ENCODE data around the gene BMP6. TPM values are rescaled to one million over a fixed set of nuclear protein-coding genes. Genes with fewer than 3 reads are reported as not detected.
A peak's percentile ranks its signal among the peaks of the same experiment; 100 is the strongest.

Gene BMP6
- total RNA-seq, 1 donor from 2014 or later = 0.41 TPM

DNA sequence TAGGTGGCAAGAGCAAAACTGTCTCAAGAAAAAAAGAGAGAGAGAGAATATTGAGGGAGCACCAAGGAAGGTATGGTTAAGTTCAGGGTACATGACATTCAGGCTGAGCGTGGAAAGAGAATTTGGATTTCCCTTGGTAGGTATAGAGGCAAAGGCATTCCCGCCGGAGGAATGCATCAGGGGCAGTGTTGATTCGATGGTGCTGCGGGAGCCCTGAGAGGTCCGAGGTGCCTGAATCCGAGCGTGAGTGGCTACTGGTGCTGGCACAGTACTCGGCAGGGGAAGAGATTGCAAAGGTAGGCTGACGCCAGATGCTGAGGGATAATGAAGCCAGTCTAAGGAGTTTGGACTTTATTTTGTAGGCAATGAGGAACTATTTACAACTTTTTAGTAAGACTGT is 20.0 kb downstream of the BMP6 start:
- Histone ChIP-seq H3K9ac (no peak overlapping the region), H3K79me2 (ENCODE audit: low read depth) (no peaks in the 10 kb centered on the region), H3K4me1 (no peaks in the 10 kb centered on the region), H3K36me3 (no peaks in the 10 kb centered on the region), H3K4me2 (no peak overlapping the region), H3K27ac (no peak overlapping the region), H3F3A (ENCODE audit: low read depth) (no peaks in the 10 kb centered on the region), H2AFZ (replicated peaks) (no peak overlapping the region), H3K4me3 (no peak overlapping the region), H4K20me1 (ENCODE audit: low read depth) (no peaks in the 10 kb centered on the region), H3K9me3 (ENCODE audit: low read depth) (no peaks in the 10 kb centered on the region), H3K27me3 (no peaks in the 10 kb centered on the region)
- no peak for TF ChIP-seq EZH2 (IDR thresholded peaks at IDR 0.05)
- TF ChIP-seq EZH2phosphoT487 (IDR thresholded peaks at IDR 0.05) = no peak
- TF ChIP-seq, protein P1, sequence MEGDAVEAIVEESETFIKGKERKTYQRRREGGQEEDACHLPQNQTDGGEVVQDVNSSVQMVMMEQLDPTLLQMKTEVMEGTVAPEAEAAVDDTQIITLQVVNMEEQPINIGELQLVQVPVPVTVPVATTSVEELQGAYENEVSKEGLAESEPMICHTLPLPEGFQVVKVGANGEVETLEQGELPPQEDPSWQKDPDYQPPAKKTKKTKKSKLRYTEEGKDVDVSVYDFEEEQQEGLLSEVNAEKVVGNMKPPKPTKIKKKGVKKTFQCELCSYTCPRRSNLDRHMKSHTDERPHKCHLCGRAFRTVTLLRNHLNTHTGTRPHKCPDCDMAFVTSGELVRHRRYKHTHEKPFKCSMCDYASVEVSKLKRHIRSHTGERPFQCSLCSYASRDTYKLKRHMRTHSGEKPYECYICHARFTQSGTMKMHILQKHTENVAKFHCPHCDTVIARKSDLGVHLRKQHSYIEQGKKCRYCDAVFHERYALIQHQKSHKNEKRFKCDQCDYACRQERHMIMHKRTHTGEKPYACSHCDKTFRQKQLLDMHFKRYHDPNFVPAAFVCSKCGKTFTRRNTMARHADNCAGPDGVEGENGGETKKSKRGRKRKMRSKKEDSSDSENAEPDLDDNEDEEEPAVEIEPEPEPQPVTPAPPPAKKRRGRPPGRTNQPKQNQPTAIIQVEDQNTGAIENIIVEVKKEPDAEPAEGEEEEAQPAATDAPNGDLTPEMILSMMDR (IDR thresholded peaks at IDR 0.05) = no peak
- Mint-ChIP-seq H3K27ac (peak overlapping the region; percentile 24), H3K36me3 (no peaks in the 10 kb centered on the region), H3K27me3 (ENCODE audit: insufficient read depth, low read depth) (peaks cover 2% of the 10 kb centered on the region), H3K4me1 (peaks cover 11% of the 10 kb centered on the region), H3K4me3 (no peak overlapping the region), H3K9me3 (no peaks in the 10 kb centered on the region)
- no peak for DNase-seq (ENCODE audit: low spot score)

DNA sequence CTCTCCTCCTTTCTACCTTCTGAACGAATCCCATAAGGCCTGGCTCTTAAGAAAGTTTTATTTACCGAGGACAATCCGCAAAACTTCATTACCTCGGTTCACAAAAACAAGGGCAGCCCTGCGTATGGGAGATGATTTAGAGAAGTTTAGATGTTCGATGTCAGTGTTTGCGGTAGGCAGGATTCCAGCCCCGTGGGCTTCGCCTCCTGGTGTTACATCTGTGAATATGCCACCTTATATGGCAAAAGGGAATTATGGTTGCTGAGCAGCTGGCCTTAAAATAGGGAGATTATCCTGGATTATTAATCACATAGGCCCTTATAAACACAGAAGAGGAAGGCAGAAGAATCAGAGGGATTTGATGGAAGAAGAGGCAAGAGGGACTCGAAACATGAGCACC is 21.1 kb downstream of the BMP6 start:
- Histone ChIP-seq H3K36me3 (no peaks in the 10 kb centered on the region), H2AFZ (replicated peaks) (no peak overlapping the region), H4K20me1 (ENCODE audit: low read depth) (no peaks in the 10 kb centered on the region), H3K4me3 (no peak overlapping the region), H3K9ac (no peak overlapping the region), H3K9me3 (ENCODE audit: low read depth) (no peaks in the 10 kb centered on the region), H3K27me3 (no peaks in the 10 kb centered on the region), H3K79me2 (ENCODE audit: low read depth) (no peaks in the 10 kb centered on the region), H3K4me1 (no peaks in the 10 kb centered on the region), H3K4me2 (no peak overlapping the region), H3K27ac (no peak overlapping the region), H3F3A (ENCODE audit: low read depth) (no peaks in the 10 kb centered on the region)
- peaks cover 11% of the 10 kb centered on the region for H3K4me1 Mint-ChIP-seq
- no peaks in the 10 kb centered on the region for H3K9me3 Mint-ChIP-seq
- no peak for DNase-seq (ENCODE audit: low spot score)
- H3K27ac Mint-ChIP-seq = no peak overlapping the region
- TF ChIP-seq EZH2phosphoT487 (IDR thresholded peaks at IDR 0.05) = no peak
- TF ChIP-seq EZH2 (IDR thresholded peaks at IDR 0.05) = no peak
- TF ChIP-seq, protein P1 (IDR thresholded peaks at IDR 0.05) = no peak
- H3K27me3 Mint-ChIP-seq (ENCODE audit: insufficient read depth, low read depth) = peaks cover 2% of the 10 kb centered on the region
- no peak overlapping the region for H3K4me3 Mint-ChIP-seq
- H3K36me3 Mint-ChIP-seq = no peaks in the 10 kb centered on the region

DNA sequence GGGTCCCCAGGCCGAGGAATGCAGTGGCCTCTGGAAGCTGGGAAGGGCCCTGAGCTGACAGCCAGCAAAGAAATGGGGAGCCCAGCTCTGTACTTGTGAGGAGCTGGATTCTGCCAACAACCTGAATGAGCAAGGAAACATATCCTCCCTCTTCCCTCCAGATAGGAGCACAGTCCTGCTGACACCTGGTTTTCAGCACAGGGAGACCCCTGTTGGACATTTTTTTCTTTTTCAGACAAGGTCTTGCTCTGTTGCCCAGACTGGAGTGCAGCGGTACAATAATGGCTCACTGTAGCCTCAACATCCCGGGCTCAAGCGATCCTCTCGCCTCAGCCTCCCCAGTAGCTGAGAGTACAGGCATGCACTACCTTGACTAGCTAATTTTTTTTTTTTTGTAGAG is 21.5 kb downstream of the BMP6 start:
- no peaks in the 10 kb centered on the region for H3K36me3 Mint-ChIP-seq
- H3K4me3 Mint-ChIP-seq = no peak overlapping the region
- H3F3A ChIP-seq (ENCODE audit: low read depth) = no peaks in the 10 kb centered on the region
- H3K36me3 ChIP-seq = no peaks in the 10 kb centered on the region
- H3K4me2 ChIP-seq = no peak overlapping the region
- H3K27ac Mint-ChIP-seq = no peak overlapping the region
- H3K27me3 ChIP-seq = no peaks in the 10 kb centered on the region
- no peaks in the 10 kb centered on the region for H4K20me1 ChIP-seq (ENCODE audit: low read depth)
- no peak overlapping the region for H3K4me3 ChIP-seq
- TF ChIP-seq, protein P1 (IDR thresholded peaks at IDR 0.05) = no peak
- TF ChIP-seq EZH2phosphoT487 (IDR thresholded peaks at IDR 0.05) = no peak
- TF ChIP-seq EZH2 (IDR thresholded peaks at IDR 0.05) = no peak
- no peak for DNase-seq (ENCODE audit: low spot score)
- H3K27ac ChIP-seq = no peak overlapping the region
- H3K4me1 ChIP-seq = no peaks in the 10 kb centered on the region
- H3K9me3 ChIP-seq (ENCODE audit: low read depth) = no peaks in the 10 kb centered on the region
- H3K9me3 Mint-ChIP-seq = no peaks in the 10 kb centered on the region
- peaks cover 2% of the 10 kb centered on the region for H3K27me3 Mint-ChIP-seq (ENCODE audit: insufficient read depth, low read depth)
- H3K4me1 Mint-ChIP-seq = peaks cover 11% of the 10 kb centered on the region
- H3K9ac ChIP-seq = no peak overlapping the region
- no peak overlapping the region for H2AFZ ChIP-seq (replicated peaks)
- no peaks in the 10 kb centered on the region for H3K79me2 ChIP-seq (ENCODE audit: low read depth)
